ENCODE results near the gene ANTXR1. TPM values are rescaled to one million over a fixed set of nuclear protein-coding genes. Genes with fewer than 3 reads are reported as not detected.
"Not testable (repeated sequence)": the region's sequence is repeated elsewhere in the genome, so short reads cannot be mapped to it uniquely, and the experiment has no call there.

Gene ANTXR1
- polyA plus RNA-seq, 1 donor from 2014 or later: not detected

DNA sequence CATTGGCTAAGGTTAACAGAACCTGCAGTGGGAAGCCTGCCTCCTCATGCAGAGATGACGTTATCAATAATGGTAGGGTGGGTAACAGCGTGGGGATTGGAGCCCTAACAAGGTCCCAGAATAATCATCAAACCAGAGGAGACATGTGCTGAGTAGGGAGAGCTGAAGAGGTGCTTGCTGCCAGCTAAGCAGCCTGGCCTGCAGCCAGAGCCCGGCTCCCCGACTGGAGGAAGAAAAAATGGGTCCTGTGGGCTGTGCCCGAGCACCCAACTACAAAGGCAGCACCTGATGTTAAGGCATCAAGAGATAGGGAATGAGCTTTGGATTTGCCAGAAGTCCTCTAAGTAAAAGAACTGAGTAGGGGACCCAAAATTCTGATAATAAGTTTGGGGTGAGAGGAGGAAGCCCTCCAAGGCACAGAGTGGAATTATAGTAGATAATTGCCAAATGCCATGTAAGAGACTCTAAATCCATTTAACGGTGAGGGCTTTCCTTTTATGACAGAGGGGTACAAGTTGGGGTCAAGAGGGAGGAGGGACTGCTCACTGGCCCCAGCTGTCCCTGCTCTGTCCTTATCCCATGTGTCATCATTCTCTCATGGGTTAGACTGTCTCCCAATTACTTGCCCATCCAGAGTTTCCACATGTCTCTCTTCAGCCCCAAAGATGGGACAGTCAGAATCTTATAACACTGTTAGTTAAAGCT, 156.1 kb downstream of the ANTXR1 start:
- H3K9me3 Mint-ChIP-seq: no peaks in the 10 kb centered on the region
- H3K27me3 Mint-ChIP-seq: peaks cover 32% of the 10 kb centered on the region
- no peaks in the 10 kb centered on the region for H3K36me3 Mint-ChIP-seq
- H3K27ac Mint-ChIP-seq: no peak overlapping the region
- no peaks in the 10 kb centered on the region for H3K4me1 Mint-ChIP-seq
- H3K4me3 Mint-ChIP-seq: no peak overlapping the region

DNA sequence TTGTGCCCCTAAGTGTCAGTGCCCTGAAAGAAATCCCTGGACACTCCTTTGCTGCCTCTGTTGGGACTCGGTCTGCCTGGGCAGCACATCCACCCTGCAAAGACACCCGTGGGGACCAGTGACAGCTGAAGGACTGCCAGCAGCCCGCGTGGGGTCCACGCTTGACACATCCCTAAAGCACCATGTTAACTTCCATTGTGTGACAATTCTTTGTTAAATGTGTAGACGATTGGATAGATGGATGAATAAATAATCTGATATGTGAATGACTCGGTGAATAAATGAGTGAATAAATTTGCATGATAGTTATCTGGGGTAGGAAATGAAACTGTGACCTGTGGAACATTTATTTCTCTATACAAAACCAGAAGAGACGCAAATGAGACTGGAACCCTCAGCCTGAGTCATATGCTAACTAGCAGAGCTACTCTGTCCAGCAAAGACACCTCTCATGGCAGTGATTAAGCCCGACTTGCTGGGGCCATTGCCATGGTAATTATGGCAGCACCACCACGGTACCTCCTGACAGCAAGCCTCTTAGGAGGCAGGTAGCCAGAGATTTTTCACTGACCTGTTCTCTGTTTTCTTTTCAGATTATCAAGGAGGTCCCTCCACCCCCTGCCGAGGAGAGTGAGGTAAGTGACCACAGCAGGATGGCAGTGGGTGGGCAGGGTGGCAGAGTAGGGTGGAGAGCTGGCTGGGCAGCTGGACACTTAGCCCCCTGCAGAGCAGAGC, 156.8 kb downstream of the ANTXR1 start:
- Mint-ChIP-seq H3K27me3 (peaks cover 29% of the 10 kb centered on the region), H3K4me1 (no peaks in the 10 kb centered on the region), H3K36me3 (no peaks in the 10 kb centered on the region), H3K27ac (no peak overlapping the region), H3K4me3 (no peak overlapping the region), H3K9me3 (no peaks in the 10 kb centered on the region)

DNA sequence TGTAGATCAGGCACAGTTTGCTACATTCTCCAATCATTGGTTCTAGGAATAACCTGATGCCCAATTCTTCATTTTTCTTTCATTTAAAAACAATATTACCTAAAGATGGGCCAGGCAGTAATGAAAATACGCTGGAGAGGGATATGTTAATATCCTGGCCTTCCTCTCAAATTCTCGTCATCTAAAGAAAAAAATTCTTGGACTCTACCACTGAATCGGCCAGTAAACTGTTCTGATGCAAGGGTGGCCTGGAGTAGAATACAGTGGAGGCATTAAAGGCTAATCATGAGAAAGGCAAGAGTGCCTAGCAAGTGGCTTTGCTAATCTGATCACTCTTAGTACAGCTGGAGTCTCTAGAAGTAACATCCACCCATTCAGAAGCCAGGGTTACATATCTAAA, 157.7 kb downstream of the ANTXR1 start:
- Mint-ChIP-seq H3K4me1 (no peaks in the 10 kb centered on the region), H3K27me3 (peaks cover 34% of the 10 kb centered on the region), H3K27ac (no peak overlapping the region), H3K4me3 (no peak overlapping the region), H3K36me3 (no peaks in the 10 kb centered on the region), H3K9me3 (no peaks in the 10 kb centered on the region)

DNA sequence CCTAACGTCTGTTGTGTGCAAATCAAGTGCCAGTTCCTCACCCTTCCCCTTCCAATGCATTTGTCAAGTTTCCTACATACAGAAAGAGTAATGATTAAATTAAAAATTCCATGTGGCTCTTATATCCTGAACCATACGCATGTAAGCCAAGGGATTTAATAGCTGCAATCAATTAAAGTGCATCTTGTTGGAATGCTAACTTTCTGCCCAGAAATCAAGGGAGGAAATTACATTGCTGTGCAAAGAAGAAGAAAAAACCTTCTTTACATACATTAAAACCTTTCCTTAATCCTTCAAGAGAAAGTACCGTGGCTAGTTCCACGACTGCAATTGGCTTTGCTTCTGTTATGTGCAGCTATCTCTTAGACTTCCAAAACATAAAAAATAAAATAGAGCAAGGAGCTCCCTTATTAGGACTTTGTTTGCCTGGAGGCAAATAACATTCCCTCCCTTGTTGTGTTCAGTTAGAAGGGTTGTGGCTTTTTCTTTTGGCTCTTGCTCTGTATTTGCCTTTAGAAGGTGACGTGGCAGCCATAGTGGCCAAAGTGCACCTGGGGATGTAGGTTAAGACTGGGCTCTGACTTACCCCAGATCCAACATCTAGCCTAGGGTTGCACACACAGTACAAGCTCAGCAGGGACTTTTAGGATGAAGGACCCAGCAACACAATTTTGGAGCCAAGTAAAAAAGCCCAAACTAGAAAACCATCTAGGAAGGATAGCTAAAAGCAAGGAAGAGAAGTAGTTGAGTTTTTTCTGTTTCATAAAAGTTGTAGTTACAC, 158.3 kb downstream of the ANTXR1 start:
- Mint-ChIP-seq H3K27ac (no peak overlapping the region), H3K36me3 (no peaks in the 10 kb centered on the region), H3K9me3 (no peaks in the 10 kb centered on the region), H3K4me1 (no peaks in the 10 kb centered on the region), H3K4me3 (no peak overlapping the region), H3K27me3 (peaks cover 34% of the 10 kb centered on the region)

DNA sequence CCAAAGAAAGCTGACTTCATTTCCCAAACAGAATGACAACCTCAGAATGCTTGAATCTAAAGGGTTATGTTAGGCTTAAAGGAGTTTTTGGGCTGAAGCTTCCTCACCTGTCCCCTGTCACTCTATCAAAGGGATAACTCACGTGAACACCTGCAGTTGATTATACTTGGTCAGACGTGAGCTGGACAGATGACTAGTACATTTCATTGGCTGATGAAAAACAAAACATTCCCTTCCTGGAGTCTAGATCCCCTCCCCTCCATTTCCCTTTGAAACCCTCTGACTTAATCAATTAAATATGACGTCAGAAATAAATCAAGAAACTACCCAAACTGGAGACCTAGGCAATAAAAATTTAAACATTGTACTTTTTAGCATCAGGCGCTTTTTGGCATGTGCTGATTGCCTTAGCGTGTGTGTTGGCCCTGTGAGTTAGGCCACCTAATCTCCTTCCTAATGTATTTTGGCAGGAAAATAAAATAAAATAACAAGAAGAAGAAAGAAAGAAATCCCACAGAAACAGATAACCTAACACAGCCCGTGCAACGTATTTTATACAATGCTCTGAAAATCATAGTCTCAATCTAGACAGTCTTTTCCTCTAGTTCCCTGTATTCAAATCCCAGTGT, 159.0 kb downstream of the ANTXR1 start:
- H3K4me1 Mint-ChIP-seq: no peaks in the 10 kb centered on the region

DNA sequence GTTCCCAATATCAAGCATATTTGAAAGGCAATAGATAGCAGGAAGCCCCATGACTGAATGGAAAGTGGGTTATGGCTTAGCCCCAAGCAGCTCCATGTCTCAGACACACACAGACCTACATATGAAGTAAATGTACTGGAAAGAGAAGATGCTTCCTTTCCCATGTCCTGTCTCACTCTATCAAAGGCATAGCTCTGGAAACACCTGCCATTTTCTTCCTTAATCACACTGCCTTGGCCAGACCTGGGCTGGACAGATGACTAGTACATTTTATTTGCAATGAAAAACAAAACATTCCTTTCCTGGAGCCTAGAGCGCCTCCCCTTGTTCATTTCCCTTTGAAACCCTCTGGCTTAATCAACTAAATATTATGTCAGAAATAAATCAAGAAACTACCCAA, 160.7 kb downstream of the ANTXR1 start:
- H3K27ac Mint-ChIP-seq: no peak overlapping the region
- H3K27me3 Mint-ChIP-seq: peaks cover 30% of the 10 kb centered on the region
- no peaks in the 10 kb centered on the region for H3K36me3 Mint-ChIP-seq
- H3K4me1 Mint-ChIP-seq: peaks cover 0 to 1% (median 0%) of the 10 kb centered on the region in 3 donors
- no peaks in the 10 kb centered on the region for H3K9me3 Mint-ChIP-seq
- no peak overlapping the region for H3K4me3 Mint-ChIP-seq

More for the DNA sequence above, 159.0 kb downstream of the ANTXR1 start:
- H3K9me3 Mint-ChIP-seq: no peaks in the 10 kb centered on the region
- H3K27ac Mint-ChIP-seq: no peak overlapping the region
- H3K36me3 Mint-ChIP-seq: no peaks in the 10 kb centered on the region
- H3K4me3 Mint-ChIP-seq: no peak overlapping the region
- peaks cover 31% of the 10 kb centered on the region for H3K27me3 Mint-ChIP-seq

DNA sequence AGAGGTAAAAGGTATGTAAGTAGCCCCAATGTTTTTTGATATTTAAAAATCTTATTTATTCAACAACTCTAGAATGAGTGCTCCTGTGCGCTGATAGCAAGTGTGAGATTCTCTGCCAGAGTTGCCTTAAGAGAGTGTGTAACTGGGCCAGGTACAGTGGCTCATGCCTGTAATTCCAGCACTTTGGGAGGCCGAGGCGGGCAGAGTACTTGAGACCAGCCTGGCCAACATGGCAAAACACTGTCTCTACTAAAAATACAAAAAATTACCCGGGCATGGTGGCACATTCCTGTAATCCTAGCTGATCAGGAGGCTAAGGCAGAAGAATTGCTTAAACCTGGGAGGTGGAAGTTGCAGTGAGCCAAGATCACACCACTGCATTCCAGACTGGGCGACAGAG, 161.2 kb downstream of the ANTXR1 start:
- not testable (repeated sequence) for H3K4me3 Mint-ChIP-seq

DNA sequence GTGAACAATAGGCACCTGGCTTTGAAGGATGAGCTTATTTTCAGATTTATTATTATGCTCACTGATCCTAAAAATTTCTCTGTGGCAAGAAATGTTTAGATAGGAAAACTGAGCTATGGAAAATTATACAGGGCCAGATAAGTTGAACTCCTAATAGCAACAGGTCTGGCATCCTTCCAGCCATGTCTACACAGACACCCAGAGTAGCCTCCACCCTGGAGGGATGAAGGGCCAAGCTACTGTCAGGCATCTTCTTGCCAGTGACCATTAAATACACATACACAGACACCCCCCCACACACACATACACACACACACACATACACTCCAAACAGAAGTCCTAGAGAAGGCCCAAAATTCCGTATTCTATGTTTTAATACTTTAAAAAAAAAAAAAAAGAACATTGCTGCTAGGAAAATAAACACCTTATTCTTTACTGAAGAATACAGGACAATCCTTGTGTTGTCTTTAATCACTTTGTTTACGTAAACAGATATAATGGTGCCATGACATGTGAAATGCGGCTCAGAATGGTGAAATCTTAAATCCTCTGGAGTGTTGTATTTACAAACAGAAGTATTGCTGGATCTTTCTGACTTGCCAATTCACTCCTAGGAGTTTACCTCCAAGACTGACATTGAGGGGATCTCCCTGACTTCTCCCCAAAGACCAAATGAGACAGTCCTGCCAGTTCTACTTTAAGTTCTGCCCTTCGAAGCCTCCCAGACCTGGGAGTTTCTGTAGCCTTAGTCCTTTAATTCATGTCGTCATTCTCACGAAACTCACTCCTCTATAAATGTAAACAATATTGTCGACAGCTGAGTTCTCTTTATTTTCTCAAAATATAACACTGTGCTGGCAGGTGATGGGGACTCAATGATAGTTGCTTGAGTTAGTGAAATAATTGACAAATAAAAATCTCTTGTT, 163.1 kb downstream of the ANTXR1 start:
- Mint-ChIP-seq H3K4me1 (peaks cover 0 to 1% (median 0%) of the 10 kb centered on the region in 3 donors), H3K36me3 (no peaks in the 10 kb centered on the region), H3K27me3 (peaks cover 15% of the 10 kb centered on the region), H3K9me3 (no peaks in the 10 kb centered on the region), H3K4me3 (no peak overlapping the region), H3K27ac (no peak overlapping the region)

More for the DNA sequence above, 161.2 kb downstream of the ANTXR1 start:
- peaks cover 30% of the 10 kb centered on the region for H3K27me3 Mint-ChIP-seq
- H3K36me3 Mint-ChIP-seq, H3K4me1 Mint-ChIP-seq, H3K27ac Mint-ChIP-seq, H3K9me3 Mint-ChIP-seq: not testable (repeated sequence)

DNA sequence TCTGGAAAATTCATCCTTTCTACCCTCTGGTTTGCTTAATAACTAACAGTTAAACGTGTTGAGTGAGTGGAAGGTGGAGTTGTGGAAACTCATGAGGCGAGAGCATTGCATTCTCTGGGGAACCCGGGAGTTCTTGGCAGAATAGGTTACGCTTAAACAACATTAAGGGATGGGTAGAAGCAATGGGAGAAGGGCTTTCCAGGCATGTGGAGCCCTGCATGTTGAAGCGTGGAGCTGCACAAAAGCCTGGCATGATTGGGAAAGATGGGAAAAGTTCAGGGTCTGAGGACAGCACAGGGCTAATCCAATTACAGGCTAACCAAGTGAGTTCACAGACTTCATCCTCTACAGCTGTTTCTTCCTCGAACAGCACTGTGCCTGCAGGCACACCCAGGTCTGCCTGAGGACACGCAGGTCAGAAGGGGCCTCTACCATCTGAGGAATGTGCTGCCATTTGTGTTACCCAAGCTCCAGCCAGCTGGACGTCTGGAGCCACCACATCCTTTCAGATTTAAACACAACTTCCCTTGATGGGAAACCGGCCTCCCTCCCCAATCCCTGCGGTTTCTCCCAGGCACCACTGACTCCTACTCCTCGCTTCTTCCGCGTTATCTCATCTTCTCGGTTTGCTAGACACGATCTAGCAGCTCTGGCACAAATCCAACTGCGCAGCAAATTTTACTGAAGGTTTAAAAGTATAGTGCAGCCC, 164.2 kb downstream of the ANTXR1 start:
- Mint-ChIP-seq H3K27me3 (peaks cover 15% of the 10 kb centered on the region), H3K27ac (no peak overlapping the region), H3K9me3 (no peaks in the 10 kb centered on the region), H3K4me3 (no peak overlapping the region), H3K4me1 (peaks cover 0 to 1% (median 0%) of the 10 kb centered on the region in 3 donors), H3K36me3 (no peaks in the 10 kb centered on the region)

DNA sequence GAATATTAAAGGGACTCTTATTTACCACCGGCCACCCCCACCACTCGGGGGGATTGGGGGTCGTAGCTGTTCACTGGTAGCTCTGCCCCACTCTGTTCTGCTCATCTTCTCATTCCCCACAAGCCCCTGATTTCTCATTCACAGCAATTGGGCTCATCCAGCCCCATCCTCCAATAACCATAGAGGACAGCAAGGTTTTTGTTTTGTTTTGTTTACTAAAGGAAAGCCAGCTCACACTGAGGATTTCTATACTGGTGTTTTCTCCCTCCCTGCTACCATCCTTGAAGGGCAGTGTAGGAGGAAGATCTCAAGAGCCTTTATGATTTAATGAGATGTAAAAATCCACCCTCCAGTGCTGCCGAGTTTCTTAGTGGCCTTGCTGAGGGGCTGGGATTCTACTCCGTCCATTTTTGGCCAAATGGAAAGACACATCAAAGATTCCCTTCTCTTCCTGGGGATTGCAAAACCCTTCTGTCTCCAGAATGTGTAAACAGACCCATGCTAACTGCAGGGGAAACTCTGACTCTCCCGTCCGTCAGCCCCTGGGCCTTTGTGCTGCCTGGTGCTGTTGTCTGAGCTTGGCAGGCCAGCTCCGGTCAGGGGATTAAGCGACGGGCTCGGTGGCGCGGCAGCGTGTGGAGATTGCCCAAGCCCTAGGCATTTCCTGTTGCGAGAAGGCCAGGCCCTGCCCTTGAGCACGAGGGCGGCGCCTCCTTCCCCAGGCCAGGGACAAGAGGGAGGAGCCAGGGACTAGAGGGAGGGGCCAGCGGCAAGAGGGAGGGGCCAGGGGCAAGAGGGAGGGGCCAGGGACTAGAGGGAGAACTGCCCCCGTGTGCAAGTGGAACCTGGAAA, 165.0 kb downstream of the ANTXR1 start:
- no peaks in the 10 kb centered on the region for H3K9me3 Mint-ChIP-seq
- no peak overlapping the region for H3K27ac Mint-ChIP-seq
- no peak overlapping the region for H3K4me3 Mint-ChIP-seq
- H3K36me3 Mint-ChIP-seq: no peaks in the 10 kb centered on the region
- peaks cover 0 to 1% (median 0%) of the 10 kb centered on the region in 3 donors for H3K4me1 Mint-ChIP-seq
- peaks cover 15% of the 10 kb centered on the region for H3K27me3 Mint-ChIP-seq

DNA sequence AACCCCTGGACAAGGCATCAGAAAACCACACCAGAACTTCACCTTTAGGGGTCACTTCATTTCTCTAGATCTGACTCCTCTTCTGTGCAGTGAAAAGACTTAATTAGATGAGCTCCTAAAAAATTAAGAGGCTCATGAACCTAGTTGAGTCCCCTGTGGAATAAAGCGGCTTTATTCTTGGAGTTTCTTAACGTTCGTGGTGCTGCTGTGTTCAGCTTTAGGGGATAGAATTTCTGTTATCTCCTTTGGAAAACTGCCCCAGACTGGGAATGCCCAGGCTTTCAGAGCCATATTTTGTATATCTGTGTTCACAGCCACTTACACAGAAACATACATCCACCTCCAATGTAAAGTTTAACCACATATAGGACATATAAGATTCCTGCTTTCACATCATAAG, 165.8 kb downstream of the ANTXR1 start:
- H3K27me3 Mint-ChIP-seq: peaks cover 14% of the 10 kb centered on the region
- H3K4me3 Mint-ChIP-seq: no peak overlapping the region
- H3K27ac Mint-ChIP-seq: no peak overlapping the region
- peaks cover 0 to 1% (median 0%) of the 10 kb centered on the region in 3 donors for H3K4me1 Mint-ChIP-seq
- no peaks in the 10 kb centered on the region for H3K9me3 Mint-ChIP-seq
- H3K36me3 Mint-ChIP-seq: no peaks in the 10 kb centered on the region

DNA sequence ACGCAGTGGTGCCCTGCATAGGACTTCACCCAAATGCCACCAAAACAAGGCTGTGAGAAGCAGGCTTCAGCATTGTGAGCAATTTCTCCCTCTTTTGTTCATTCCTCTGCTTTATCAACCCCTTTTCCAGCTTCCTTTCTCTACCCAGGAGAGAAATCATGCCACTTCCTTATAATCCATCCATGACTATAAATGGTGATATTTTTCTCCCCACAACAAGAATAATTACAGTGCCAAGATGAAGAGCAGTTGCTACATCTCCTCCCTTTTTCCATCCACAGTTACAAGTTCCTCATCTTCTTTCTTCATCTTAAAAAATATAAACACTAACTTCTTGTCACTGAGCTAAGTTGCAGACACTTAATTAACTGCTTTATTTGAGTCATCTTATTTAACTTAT, 167.2 kb downstream of the ANTXR1 start:
- no peaks in the 10 kb centered on the region for H3K9me3 Mint-ChIP-seq
- H3K27me3 Mint-ChIP-seq: peaks cover 8% of the 10 kb centered on the region
- H3K4me3 Mint-ChIP-seq: no peak overlapping the region
- H3K36me3 Mint-ChIP-seq: no peaks in the 10 kb centered on the region
- no peak overlapping the region for H3K27ac Mint-ChIP-seq
- peaks cover 0 to 1% (median 0%) of the 10 kb centered on the region in 3 donors for H3K4me1 Mint-ChIP-seq

DNA sequence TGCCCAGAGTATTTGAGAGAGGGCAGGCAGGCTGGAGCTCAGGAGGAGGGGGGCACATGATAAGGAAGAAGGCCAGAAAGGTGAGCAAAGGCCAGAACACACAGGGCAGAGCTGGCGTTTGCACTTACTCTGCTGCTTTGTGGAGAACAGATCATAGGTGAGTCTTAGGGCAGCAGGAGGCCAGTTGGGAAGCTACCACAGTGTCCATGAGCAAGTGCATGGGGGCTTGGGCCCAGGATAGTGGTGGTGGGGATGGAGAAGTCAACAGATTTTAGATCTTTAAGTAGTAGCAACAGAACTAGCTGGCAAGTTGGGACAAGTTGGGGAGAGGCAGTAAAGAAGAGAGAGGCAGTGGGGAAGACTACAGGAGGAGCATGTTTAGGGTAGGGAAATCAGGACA, 168.0 kb downstream of the ANTXR1 start:
- H3K4me3 Mint-ChIP-seq: no peak overlapping the region
- H3K27ac Mint-ChIP-seq: no peak overlapping the region
- peaks cover 8% of the 10 kb centered on the region for H3K27me3 Mint-ChIP-seq
- H3K36me3 Mint-ChIP-seq: no peaks in the 10 kb centered on the region
- H3K4me1 Mint-ChIP-seq: peaks cover 0 to 1% (median 0%) of the 10 kb centered on the region in 3 donors
- H3K9me3 Mint-ChIP-seq: no peaks in the 10 kb centered on the region
